GM10266 (cell line): ENCODE data around the gene PLEKHA1.

ENCODE experiments used
- DNase-seq: peaks from one replicate; pipeline ENCODE4 v3.0.0; 2012; ENCODE audit errors: extremely low spot score
- CTCF ChIP-seq: IDR thresholded peaks from 2 replicates; pipeline ENCODE4 v1.5.1; 2012; ENCODE audit warnings: mild to moderate bottlenecking, low read depth; ENCODE audit not compliant: control insufficient read depth, insufficient read depth; ENCODE audit errors: missing control alignments

Gene PLEKHA1

DNA sequence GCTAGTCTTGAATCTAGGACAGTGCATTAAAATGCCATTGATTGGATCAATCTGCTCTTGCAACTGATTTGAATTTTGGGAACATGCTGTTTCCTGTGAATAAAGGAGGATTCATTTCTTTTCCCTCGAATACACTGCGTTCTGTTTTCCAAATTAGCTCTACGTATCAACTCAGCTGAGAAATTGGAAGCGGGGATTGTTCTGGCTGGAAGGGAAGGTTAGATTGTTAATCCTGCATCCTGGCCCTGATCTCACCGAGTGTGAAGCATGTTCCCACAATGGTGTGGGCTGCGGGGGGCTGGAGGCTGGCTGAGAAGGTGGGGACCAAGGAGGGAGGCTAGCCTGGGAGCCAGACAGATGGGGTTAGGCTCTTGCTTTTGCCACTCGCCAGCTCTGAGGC, 104.5 kb downstream of the PLEKHA1 start:
- TF ChIP-seq CTCF = no peak
- no peak for DNase-seq

GRCh38 chr10:122480146-122480833, 105.8 kb downstream of the PLEKHA1 start:
- no peak for DNase-seq
- TF ChIP-seq CTCF = no peak

DNA sequence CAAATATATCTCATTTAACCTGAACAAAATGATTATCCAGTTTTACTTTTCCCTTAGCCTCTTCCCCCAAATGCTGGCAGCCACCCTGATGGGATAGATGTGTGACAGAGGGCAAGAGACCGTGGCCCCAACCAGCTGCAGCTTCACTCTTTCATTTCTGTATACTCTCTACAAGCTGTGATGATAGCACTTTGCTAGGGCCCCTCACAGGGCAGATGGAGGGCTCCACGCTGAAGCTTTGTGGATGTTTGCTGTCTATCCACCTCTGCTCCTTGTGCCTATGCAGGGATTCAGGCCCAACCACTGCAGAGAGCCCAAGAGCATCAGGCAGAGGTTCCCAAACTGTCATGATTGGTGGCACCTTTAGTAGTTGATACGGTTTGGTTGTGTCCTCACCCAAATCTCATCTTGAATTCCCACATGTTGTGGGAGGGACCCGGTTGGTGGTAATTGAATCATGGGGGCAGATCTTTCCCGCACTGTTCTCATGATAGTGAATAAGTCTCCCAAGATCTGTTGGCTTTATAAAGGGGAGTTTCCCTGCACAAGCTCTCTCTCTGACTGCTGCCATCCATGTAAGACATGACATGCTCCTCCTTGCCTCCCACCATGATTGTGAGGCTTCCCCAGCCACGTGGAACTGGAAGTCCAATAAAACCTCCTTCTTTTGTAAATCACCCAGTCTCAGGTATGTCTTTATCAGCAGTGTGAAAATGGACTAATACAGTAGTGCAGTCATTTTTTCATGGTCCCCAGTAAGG, 107.0 kb downstream of the PLEKHA1 start:
- DNase-seq = no peak
- no peak for TF ChIP-seq CTCF
